WTC11 (cell line): ENCODE results near the gene DCD. TPM values are rescaled to one million over a fixed set of nuclear protein-coding genes. Genes with fewer than 3 reads are reported as not detected.

Source experiments
- ATAC-seq: fragments of 200-7000 bp; cut with Tn5 transposase; 2 replicates; pipeline ENCODE4 v1.10.0; 2021; ENCODE audit warnings: mild to moderate bottlenecking, moderate library complexity
- CTCF ChIA-PET: fragments of 300-600 bp; sonication (Branson Sonifier 250); formaldehyde crosslinking; loops from one replicate; lab custom pipeline; 2021; ENCODE audit warnings: antibody characterized with exemption; lab: Charles Lee
- POLR2A ChIA-PET: fragments of 350-600 bp; sonication (Branson Sonifier 250); formaldehyde crosslinking; loops from one replicate; lab custom pipeline; 2021; ENCODE audit warnings: antibody characterized with exemption; lab: Charles Lee
- DNase-seq: peaks from one replicate; pipeline ENCODE4 v3.0.0; 2021; ENCODE audit warnings: low spot score
- H3K27ac Mint-ChIP-seq: 2 replicates; pipeline ENCODE4 v1.8.0; 2021; ENCODE audit warnings: mixed read lengths
- H3K27me3 Mint-ChIP-seq: 2 replicates; pipeline ENCODE4 v1.8.0; 2021; ENCODE audit warnings: low read depth, mild to moderate bottlenecking, moderate library complexity, mixed read lengths
- H3K36me3 Mint-ChIP-seq: 2 replicates; pipeline ENCODE4 v1.8.0; 2021; ENCODE audit warnings: mixed read lengths
- H3K4me1 Mint-ChIP-seq: 2 replicates; pipeline ENCODE4 v1.8.0; 2022; ENCODE audit warnings: mixed read lengths
- H3K4me3 Mint-ChIP-seq: 2 replicates; pipeline ENCODE4 v1.8.0; 2021; ENCODE audit warnings: mild to moderate bottlenecking, moderate library complexity, mixed read lengths
- H3K9me3 Mint-ChIP-seq: 2 replicates; pipeline ENCODE4 v1.8.0; 2021; ENCODE audit warnings: mixed read lengths
- CBFB ChIP-seq: sonication (generic); formaldehyde crosslinking; IDR thresholded peaks from 2 replicates; pipeline ENCODE4 v1.8.1; 2022; ENCODE audit warnings: mild to moderate bottlenecking, low read depth, missing genetic modification reagents
- EMX1 ChIP-seq: fragments of 250-450 bp; sonication (Bioruptor Pico); IDR thresholded peaks from 2 replicates; pipeline ENCODE4 v1.8.0; 2021; ENCODE audit warnings: mild to moderate bottlenecking
- ERG ChIP-seq: fragments of 250-450 bp; sonication (Bioruptor Pico); IDR thresholded peaks from 2 replicates; pipeline ENCODE4 v1.8.0; 2021; ENCODE audit warnings: mild to moderate bottlenecking
- ESRRA ChIP-seq: sonication (generic); formaldehyde crosslinking; IDR thresholded peaks from 2 replicates; pipeline ENCODE4 v1.8.1; 2022; ENCODE audit warnings: mild to moderate bottlenecking, missing genetic modification reagents, borderline replicate concordance
- FOXK1 ChIP-seq: sonication (generic); formaldehyde crosslinking; IDR thresholded peaks from 2 replicates; pipeline ENCODE4 v1.8.0; 2022; ENCODE audit warnings: mild to moderate bottlenecking, moderate library complexity, missing genetic modification reagents
- JAZF1 ChIP-seq: fragments of 250-450 bp; sonication (Bioruptor Pico); IDR thresholded peaks from 2 replicates; pipeline ENCODE4 v1.9.0; 2021; ENCODE audit warnings: moderate library complexity, mild to moderate bottlenecking, inconsistent platforms
- KAT7 ChIP-seq: sonication (generic); formaldehyde crosslinking; IDR thresholded peaks from 2 replicates; pipeline ENCODE4 v1.8.1; 2023; ENCODE audit warnings: missing genetic modification reagents, mild to moderate bottlenecking, borderline replicate concordance
- NFATC4 ChIP-seq: fragments of 250-450 bp; sonication (Bioruptor Pico); IDR thresholded peaks from 2 replicates; pipeline ENCODE4 v1.9.0; 2021; ENCODE audit warnings: mild to moderate bottlenecking
- NFYB ChIP-seq: sonication (generic); formaldehyde crosslinking; conservative IDR thresholded peaks from 2 replicates; pipeline ENCODE4 v1.8.0; 2022; ENCODE audit warnings: low read depth, missing genetic modification reagents
- NR1H2 ChIP-seq: sonication (generic); formaldehyde crosslinking; IDR thresholded peaks from 2 replicates; pipeline ENCODE4 v1.9.0; 2021; ENCODE audit warnings: mild to moderate bottlenecking, moderate library complexity, missing genetic modification reagents
- RELA ChIP-seq: sonication (generic); formaldehyde crosslinking; IDR thresholded peaks from 2 replicates; pipeline ENCODE4 v1.8.1; 2022; ENCODE audit warnings: missing genetic modification reagents, mild to moderate bottlenecking, borderline replicate concordance
- ZNF317 ChIP-seq: sonication (generic); formaldehyde crosslinking; IDR thresholded peaks from 2 replicates; pipeline ENCODE4 v1.8.1; 2023; ENCODE audit warnings: low read depth, mild to moderate bottlenecking, moderate library complexity, missing genetic modification reagents, borderline replicate concordance
- ZNF396 ChIP-seq: fragments of 250-450 bp; sonication (Bioruptor Pico); IDR thresholded peaks from 2 replicates; pipeline ENCODE4 v1.8.0; 2021; ENCODE audit warnings: mild to moderate bottlenecking, moderate library complexity, borderline replicate concordance
- ZNF671 ChIP-seq: fragments of 250-450 bp; sonication (Bioruptor Pico); IDR thresholded peaks from 2 replicates; pipeline ENCODE4 v1.8.0; 2021; ENCODE audit warnings: mild to moderate bottlenecking
- total RNA-seq: library from RNA; stranded (reverse); gene quantifications from 3 replicates; pipeline ENCODE4 v1.2.3, GENCODE V29; 2021
- TF ChIP-seq, protein P1 (sequence below): sonication (generic); formaldehyde crosslinking; IDR thresholded peaks from 2 replicates; pipeline ENCODE4 v1.8.0; 2022; ENCODE audit warnings: missing genetic modification reagents
- TF ChIP-seq, protein P2 (sequence below): sonication (generic); formaldehyde crosslinking; IDR thresholded peaks from 2 replicates; pipeline ENCODE4 v1.8.0; 2022; ENCODE audit warnings: mild to moderate bottlenecking, missing genetic modification reagents
- TF ChIP-seq, protein P3 (sequence below): sonication (generic); formaldehyde crosslinking; IDR thresholded peaks from 2 replicates; pipeline ENCODE4 v1.8.0; 2022; ENCODE audit warnings: mild to moderate bottlenecking, missing genetic modification reagents
- TF ChIP-seq, protein P4 (sequence below): sonication (generic); formaldehyde crosslinking; IDR thresholded peaks from 2 replicates; pipeline ENCODE4 v1.8.1; 2023; ENCODE audit warnings: mild to moderate bottlenecking, missing genetic modification reagents, borderline replicate concordance
- TF ChIP-seq, protein P5 (sequence below): sonication (generic); formaldehyde crosslinking; IDR thresholded peaks from 2 replicates; pipeline ENCODE4 v1.8.1; 2022; ENCODE audit warnings: mild to moderate bottlenecking, moderate library complexity, missing genetic modification reagents

Gene DCD
- total RNA-seq, 1 experiment from 2014 or later = not detected

- TF ChIP-seq, protein P1, sequence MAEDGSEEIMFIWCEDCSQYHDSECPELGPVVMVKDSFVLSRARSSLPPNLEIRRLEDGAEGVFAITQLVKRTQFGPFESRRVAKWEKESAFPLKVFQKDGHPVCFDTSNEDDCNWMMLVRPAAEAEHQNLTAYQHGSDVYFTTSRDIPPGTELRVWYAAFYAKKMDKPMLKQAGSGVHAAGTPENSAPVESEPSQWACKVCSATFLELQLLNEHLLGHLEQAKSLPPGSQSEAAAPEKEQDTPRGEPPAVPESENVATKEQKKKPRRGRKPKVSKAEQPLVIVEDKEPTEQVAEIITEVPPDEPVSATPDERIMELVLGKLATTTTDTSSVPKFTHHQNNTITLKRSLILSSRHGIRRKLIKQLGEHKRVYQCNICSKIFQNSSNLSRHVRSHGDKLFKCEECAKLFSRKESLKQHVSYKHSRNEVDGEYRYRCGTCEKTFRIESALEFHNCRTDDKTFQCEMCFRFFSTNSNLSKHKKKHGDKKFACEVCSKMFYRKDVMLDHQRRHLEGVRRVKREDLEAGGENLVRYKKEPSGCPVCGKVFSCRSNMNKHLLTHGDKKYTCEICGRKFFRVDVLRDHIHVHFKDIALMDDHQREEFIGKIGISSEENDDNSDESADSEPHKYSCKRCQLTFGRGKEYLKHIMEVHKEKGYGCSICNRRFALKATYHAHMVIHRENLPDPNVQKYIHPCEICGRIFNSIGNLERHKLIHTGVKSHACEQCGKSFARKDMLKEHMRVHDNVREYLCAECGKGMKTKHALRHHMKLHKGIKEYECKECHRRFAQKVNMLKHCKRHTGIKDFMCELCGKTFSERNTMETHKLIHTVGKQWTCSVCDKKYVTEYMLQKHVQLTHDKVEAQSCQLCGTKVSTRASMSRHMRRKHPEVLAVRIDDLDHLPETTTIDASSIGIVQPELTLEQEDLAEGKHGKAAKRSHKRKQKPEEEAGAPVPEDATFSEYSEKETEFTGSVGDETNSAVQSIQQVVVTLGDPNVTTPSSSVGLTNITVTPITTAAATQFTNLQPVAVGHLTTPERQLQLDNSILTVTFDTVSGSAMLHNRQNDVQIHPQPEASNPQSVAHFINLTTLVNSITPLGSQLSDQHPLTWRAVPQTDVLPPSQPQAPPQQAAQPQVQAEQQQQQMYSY (CRISPR knock-in tag) = no peak
- TF ChIP-seq, protein P2, sequence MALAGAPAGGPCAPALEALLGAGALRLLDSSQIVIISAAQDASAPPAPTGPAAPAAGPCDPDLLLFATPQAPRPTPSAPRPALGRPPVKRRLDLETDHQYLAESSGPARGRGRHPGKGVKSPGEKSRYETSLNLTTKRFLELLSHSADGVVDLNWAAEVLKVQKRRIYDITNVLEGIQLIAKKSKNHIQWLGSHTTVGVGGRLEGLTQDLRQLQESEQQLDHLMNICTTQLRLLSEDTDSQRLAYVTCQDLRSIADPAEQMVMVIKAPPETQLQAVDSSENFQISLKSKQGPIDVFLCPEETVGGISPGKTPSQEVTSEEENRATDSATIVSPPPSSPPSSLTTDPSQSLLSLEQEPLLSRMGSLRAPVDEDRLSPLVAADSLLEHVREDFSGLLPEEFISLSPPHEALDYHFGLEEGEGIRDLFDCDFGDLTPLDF (CRISPR knock-in tag) = no peak
Observed at GRCh38 chr12:54606556-54606955, 41.6 kb downstream of the DCD start (continued).

DNA sequence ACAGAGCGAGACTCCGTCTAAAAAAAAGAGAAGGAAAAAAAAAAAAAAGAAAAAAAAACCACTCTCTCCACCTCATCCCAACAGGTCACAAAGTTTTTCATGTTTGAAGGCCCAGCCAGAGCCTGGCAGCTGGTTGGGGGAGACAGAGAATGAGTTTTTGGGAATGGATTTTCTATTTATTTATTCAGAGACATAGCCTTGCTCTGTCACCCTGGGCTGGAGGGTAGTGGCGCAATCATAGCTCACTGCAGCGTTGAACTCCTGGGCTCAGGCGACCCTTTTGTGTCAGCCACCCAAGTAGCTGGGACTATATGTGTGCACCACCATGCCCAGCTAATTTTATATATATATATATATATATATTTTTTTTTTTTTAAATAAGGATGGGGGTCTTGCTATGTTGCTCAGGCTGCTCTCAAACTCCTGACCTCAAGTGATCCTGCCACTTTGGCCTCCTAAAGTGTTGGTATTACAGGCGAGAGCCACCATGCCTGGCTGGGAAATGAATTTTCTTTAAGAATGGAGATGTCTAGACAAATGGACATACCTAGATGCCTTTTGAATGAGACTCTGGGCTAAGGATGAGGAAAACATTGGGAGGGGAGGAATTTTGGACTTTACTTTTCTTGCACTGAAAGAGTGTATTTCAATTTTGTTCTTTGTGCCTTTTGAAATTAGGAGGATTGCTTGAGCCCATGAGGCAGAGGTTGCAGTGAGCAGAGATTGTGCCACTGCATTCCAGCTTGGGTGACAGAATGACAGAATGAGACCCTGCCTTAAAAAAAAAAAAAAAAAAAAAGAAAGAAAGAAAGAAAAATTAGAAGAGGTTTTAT, 42.8 kb downstream of the DCD start:
- H3K27ac Mint-ChIP-seq = no peak overlapping the region
- no peak for DNase-seq
- H3K9me3 Mint-ChIP-seq = no peaks in the 10 kb centered on the region
- no peaks in the 10 kb centered on the region for H3K36me3 Mint-ChIP-seq
- H3K4me3 Mint-ChIP-seq = no peak overlapping the region
- H3K27me3 Mint-ChIP-seq = peaks cover 49% of the 10 kb centered on the region
- TF ChIP-seq, protein P3, sequence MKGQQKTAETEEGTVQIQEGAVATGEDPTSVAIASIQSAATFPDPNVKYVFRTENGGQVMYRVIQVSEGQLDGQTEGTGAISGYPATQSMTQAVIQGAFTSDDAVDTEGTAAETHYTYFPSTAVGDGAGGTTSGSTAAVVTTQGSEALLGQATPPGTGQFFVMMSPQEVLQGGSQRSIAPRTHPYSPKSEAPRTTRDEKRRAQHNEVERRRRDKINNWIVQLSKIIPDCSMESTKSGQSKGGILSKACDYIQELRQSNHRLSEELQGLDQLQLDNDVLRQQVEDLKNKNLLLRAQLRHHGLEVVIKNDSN (CRISPR knock-in tag) = no peak
- no peak for TF ChIP-seq ZNF671
- TF ChIP-seq NFATC4 = no peak
- no peak for TF ChIP-seq JAZF1 (CRISPR knock-in tag)
- TF ChIP-seq NR1H2 (CRISPR knock-in tag) = no peak
- TF ChIP-seq EMX1 (CRISPR knock-in tag) = no peak
- no peak for TF ChIP-seq NFYB (CRISPR knock-in tag)
- TF ChIP-seq RELA (CRISPR knock-in tag) = no peak
- TF ChIP-seq FOXK1 (CRISPR knock-in tag) = no peak
- no peak for TF ChIP-seq ERG
- TF ChIP-seq, protein P4, sequence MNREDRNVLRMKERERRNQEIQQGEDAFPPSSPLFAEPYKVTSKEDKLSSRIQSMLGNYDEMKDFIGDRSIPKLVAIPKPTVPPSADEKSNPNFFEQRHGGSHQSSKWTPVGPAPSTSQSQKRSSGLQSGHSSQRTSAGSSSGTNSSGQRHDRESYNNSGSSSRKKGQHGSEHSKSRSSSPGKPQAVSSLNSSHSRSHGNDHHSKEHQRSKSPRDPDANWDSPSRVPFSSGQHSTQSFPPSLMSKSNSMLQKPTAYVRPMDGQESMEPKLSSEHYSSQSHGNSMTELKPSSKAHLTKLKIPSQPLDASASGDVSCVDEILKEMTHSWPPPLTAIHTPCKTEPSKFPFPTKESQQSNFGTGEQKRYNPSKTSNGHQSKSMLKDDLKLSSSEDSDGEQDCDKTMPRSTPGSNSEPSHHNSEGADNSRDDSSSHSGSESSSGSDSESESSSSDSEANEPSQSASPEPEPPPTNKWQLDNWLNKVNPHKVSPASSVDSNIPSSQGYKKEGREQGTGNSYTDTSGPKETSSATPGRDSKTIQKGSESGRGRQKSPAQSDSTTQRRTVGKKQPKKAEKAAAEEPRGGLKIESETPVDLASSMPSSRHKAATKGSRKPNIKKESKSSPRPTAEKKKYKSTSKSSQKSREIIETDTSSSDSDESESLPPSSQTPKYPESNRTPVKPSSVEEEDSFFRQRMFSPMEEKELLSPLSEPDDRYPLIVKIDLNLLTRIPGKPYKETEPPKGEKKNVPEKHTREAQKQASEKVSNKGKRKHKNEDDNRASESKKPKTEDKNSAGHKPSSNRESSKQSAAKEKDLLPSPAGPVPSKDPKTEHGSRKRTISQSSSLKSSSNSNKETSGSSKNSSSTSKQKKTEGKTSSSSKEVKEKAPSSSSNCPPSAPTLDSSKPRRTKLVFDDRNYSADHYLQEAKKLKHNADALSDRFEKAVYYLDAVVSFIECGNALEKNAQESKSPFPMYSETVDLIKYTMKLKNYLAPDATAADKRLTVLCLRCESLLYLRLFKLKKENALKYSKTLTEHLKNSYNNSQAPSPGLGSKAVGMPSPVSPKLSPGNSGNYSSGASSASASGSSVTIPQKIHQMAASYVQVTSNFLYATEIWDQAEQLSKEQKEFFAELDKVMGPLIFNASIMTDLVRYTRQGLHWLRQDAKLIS (CRISPR knock-in tag) = no peak
- TF ChIP-seq ZNF396 (CRISPR knock-in tag) = no peak
- TF ChIP-seq, protein P5, sequence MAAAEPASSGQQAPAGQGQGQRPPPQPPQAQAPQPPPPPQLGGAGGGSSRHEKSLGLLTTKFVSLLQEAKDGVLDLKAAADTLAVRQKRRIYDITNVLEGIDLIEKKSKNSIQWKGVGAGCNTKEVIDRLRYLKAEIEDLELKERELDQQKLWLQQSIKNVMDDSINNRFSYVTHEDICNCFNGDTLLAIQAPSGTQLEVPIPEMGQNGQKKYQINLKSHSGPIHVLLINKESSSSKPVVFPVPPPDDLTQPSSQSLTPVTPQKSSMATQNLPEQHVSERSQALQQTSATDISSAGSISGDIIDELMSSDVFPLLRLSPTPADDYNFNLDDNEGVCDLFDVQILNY = no peak
- no peak for TF ChIP-seq ESRRA
- no peak for TF ChIP-seq CBFB (CRISPR knock-in tag)
- TF ChIP-seq KAT7 (CRISPR knock-in tag) = no peak
- no peak for TF ChIP-seq ZNF317
- no peak for ATAC-seq
- peaks cover 4% of the 10 kb centered on the region; the same call in 1 of the 2 replicates for H3K4me1 Mint-ChIP-seq
- CTCF ChIA-PET = interaction anchor here (0.8 to 2.2 kb wide), 6 partner anchors 9 to 78 kb away, joined by 3 to 12 read pairs (median 4); partner anchors contain the start of gene PDE1B
- POLR2A ChIA-PET = no interaction called here
